GM23338 (cell line): Measurements from ENCODE around the gene GFER.

Source experiments
- CTCF ChIP-seq, 2 experiments: fragments of 200-600 bp in 1 of 2; sonication (generic) in 1 of 2; conservative IDR thresholded peaks; 2 replicates each; pipeline versions ENCODE4 v1.5.1 to v1.6.1; 2016 to 2017; ENCODE audit warnings: antibody characterized with exemption in 2 of 2, low read depth in 2 of 2, mild to moderate bottlenecking in 2 of 2, moderate library complexity in 1 of 2
- EZH2 ChIP-seq: fragments of 200-600 bp; sonication (generic); IDR thresholded peaks from one replicate; pipeline ENCODE4 v1.8.0; 2017; ENCODE audit warnings: antibody characterized with exemption, mild to moderate bottlenecking, low read depth; ENCODE audit not compliant: unreplicated experiment
- EZH2phosphoT487 ChIP-seq: fragments of 200-600 bp; sonication (generic); IDR thresholded peaks from one replicate; pipeline ENCODE4 v1.8.1; 2018; ENCODE audit warnings: antibody characterized with exemption; ENCODE audit not compliant: unreplicated experiment
- POLR2AphosphoS5 ChIP-seq: IDR thresholded peaks from 2 replicates; pipeline ENCODE4 v1.6.1; 2016; ENCODE audit warnings: antibody characterized with exemption, low read depth
- TF ChIP-seq, protein P1 (sequence below): IDR thresholded peaks from 2 replicates; pipeline ENCODE4 v1.6.1; 2016; ENCODE audit warnings: antibody characterized with exemption
- TF ChIP-seq, protein P2 (sequence below): IDR thresholded peaks from one replicate; pipeline ENCODE4 v1.6.1; 2018; ENCODE audit warnings: antibody characterized with exemption; ENCODE audit not compliant: unreplicated experiment

DNA sequence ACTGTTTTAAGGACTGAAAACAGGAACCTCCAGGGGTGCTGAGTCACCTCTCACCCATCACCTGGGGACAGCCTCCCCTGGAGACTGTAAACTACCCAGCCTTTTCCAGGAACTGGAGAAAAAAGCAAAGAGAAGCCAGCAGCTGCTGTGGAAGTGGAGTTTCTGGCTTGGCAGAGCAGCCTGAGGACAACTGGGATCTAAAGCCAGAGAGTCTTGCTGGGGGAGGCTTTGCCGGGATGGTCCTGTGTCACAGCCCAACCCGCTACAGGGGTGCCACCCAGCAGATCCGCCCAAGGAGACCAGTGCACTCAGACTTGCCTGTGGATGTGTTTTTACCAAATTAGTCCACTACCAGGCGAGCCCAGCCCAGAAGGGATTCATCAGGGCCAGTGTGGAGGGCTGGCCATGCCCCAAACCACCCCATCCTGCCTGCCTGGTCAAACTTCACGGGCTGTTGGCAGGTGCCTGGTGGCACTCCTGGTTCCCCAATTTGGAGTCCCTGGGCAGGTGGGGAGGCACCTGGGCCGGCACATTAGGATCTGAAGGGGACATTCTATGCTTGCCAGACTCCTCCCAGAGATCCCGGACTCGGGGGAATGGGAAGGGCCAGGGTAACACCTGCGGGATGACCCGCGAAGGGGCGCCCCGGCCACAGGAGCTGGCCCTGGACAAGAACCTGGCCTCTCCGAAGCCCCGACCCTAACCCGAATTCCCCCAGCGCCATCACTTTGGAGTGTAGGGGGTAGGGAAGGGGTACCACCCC, 41.8 kb upstream of the GFER start:
- TF ChIP-seq CTCF (conservative IDR thresholded peaks at IDR 0.05; ENCODE audit: low read depth in 2 of 2) (no peak), EZH2 (no peak), EZH2phosphoT487 (no peak), POLR2AphosphoS5 (no peak)
- TF ChIP-seq, protein P1, sequence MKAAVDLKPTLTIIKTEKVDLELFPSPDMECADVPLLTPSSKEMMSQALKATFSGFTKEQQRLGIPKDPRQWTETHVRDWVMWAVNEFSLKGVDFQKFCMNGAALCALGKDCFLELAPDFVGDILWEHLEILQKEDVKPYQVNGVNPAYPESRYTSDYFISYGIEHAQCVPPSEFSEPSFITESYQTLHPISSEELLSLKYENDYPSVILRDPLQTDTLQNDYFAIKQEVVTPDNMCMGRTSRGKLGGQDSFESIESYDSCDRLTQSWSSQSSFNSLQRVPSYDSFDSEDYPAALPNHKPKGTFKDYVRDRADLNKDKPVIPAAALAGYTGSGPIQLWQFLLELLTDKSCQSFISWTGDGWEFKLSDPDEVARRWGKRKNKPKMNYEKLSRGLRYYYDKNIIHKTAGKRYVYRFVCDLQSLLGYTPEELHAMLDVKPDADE, result no peak
- TF ChIP-seq, protein P2, sequence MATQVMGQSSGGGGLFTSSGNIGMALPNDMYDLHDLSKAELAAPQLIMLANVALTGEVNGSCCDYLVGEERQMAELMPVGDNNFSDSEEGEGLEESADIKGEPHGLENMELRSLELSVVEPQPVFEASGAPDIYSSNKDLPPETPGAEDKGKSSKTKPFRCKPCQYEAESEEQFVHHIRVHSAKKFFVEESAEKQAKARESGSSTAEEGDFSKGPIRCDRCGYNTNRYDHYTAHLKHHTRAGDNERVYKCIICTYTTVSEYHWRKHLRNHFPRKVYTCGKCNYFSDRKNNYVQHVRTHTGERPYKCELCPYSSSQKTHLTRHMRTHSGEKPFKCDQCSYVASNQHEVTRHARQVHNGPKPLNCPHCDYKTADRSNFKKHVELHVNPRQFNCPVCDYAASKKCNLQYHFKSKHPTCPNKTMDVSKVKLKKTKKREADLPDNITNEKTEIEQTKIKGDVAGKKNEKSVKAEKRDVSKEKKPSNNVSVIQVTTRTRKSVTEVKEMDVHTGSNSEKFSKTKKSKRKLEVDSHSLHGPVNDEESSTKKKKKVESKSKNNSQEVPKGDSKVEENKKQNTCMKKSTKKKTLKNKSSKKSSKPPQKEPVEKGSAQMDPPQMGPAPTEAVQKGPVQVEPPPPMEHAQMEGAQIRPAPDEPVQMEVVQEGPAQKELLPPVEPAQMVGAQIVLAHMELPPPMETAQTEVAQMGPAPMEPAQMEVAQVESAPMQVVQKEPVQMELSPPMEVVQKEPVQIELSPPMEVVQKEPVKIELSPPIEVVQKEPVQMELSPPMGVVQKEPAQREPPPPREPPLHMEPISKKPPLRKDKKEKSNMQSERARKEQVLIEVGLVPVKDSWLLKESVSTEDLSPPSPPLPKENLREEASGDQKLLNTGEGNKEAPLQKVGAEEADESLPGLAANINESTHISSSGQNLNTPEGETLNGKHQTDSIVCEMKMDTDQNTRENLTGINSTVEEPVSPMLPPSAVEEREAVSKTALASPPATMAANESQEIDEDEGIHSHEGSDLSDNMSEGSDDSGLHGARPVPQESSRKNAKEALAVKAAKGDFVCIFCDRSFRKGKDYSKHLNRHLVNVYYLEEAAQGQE, result no peak
